Glutamatergic neuron (in vitro differentiated cells): ENCODE measurements around the gene CD5L. TPM values are rescaled to one million over a fixed set of nuclear protein-coding genes. Genes with fewer than 3 reads are reported as not detected.

Experiments used
- DNase-seq: peaks from one replicate; pipeline ENCODE4 v3.0.0; 2022
- H3K27ac Mint-ChIP-seq: one replicate; pipeline ENCODE4 v1.8.0; 2020; ENCODE audit warnings: mild to moderate bottlenecking, mixed read lengths, inconsistent platforms; ENCODE audit not compliant: unreplicated experiment
- H3K27me3 Mint-ChIP-seq: one replicate; pipeline ENCODE4 v1.8.0; 2020; ENCODE audit warnings: mild to moderate bottlenecking, moderate library complexity, mixed read lengths, inconsistent platforms; ENCODE audit not compliant: unreplicated experiment
- H3K36me3 Mint-ChIP-seq: one replicate; pipeline ENCODE4 v1.8.0; 2020; ENCODE audit warnings: mild to moderate bottlenecking, mixed read lengths, inconsistent platforms; ENCODE audit not compliant: unreplicated experiment
- H3K4me1 Mint-ChIP-seq: one replicate; pipeline ENCODE4 v1.8.0; 2020; ENCODE audit warnings: mild to moderate bottlenecking, low read depth, mixed read lengths, inconsistent platforms; ENCODE audit not compliant: unreplicated experiment
- H3K4me3 Mint-ChIP-seq: one replicate; pipeline ENCODE4 v1.8.0; 2020; ENCODE audit warnings: mild to moderate bottlenecking, mixed read lengths, inconsistent platforms; ENCODE audit not compliant: unreplicated experiment
- H3K9me3 Mint-ChIP-seq: one replicate; pipeline ENCODE4 v1.8.0; 2020; ENCODE audit warnings: mild to moderate bottlenecking, moderate library complexity, mixed read lengths, inconsistent platforms; ENCODE audit not compliant: unreplicated experiment
- CTCF ChIP-seq: fragments of 200-600 bp; sonication (generic); IDR thresholded peaks from one replicate; pipeline ENCODE4 v1.5.0; 2021; ENCODE audit not compliant: partially characterized antibody, unreplicated experiment
- total RNA-seq: library from RNA; stranded (reverse); fragmentation: NEBNext Ultra II Directional; extraction: Animal tissue kit (Norgen Biotek cat#: 25700); gene quantifications from one replicate; pipeline ENCODE4 v1.2.1, GENCODE V29; 2021; ENCODE audit not compliant: unreplicated experiment

The CD5L gene
- total RNA-seq, 1 donor from 2014 or later, result not detected

GRCh38 chr1:157831968-157832626 lies 9.5 kb downstream of the CD5L start:
- no peak overlapping the region for H3K27ac Mint-ChIP-seq
- H3K27me3 Mint-ChIP-seq, result peaks cover 6% of the 10 kb centered on the region
- no peaks in the 10 kb centered on the region for H3K36me3 Mint-ChIP-seq
- no peak overlapping the region for H3K4me3 Mint-ChIP-seq
- peaks cover 3% of the 10 kb centered on the region for H3K4me1 Mint-ChIP-seq
- no peak for DNase-seq
- TF ChIP-seq CTCF, result no peak
- peaks cover 2% of the 10 kb centered on the region for H3K9me3 Mint-ChIP-seq

- H3K4me1 Mint-ChIP-seq, result peaks cover 3% of the 10 kb centered on the region
- DNase-seq, result no peak
- TF ChIP-seq CTCF, result no peak
- H3K36me3 Mint-ChIP-seq, result no peaks in the 10 kb centered on the region
- peaks cover 6% of the 10 kb centered on the region for H3K27me3 Mint-ChIP-seq
- H3K9me3 Mint-ChIP-seq, result peaks cover 2% of the 10 kb centered on the region
- no peak overlapping the region for H3K4me3 Mint-ChIP-seq
- no peak overlapping the region for H3K27ac Mint-ChIP-seq
Measured at GRCh38 chr1:157830887-157831286, 10.7 kb downstream of the CD5L start.

GRCh38 chr1:157829711-157830110 lies 11.9 kb downstream of the CD5L start:
- TF ChIP-seq CTCF, result no peak

GRCh38 chr1:157829210-157829609 lies 12.4 kb downstream of the CD5L start:
- Mint-ChIP-seq H3K4me1 (peaks cover 3% of the 10 kb centered on the region), H3K27ac (no peak overlapping the region), H3K4me3 (no peak overlapping the region), H3K9me3 (peaks cover 2% of the 10 kb centered on the region), H3K36me3 (no peaks in the 10 kb centered on the region), H3K27me3 (peaks cover 3% of the 10 kb centered on the region)
- TF ChIP-seq CTCF, result no peak
- DNase-seq, result no peak

More at GRCh38 chr1:157829711-157830110, 11.9 kb downstream of the CD5L start:
- Mint-ChIP-seq H3K4me3 (no peak overlapping the region), H3K27me3 (peaks cover 3% of the 10 kb centered on the region), H3K36me3 (no peaks in the 10 kb centered on the region), H3K27ac (no peak overlapping the region), H3K4me1 (peaks cover 3% of the 10 kb centered on the region), H3K9me3 (peaks cover 2% of the 10 kb centered on the region)
- no peak for DNase-seq

- Mint-ChIP-seq H3K9me3 (no peaks in the 10 kb centered on the region), H3K4me3 (no peak overlapping the region), H3K36me3 (no peaks in the 10 kb centered on the region), H3K27me3 (no peaks in the 10 kb centered on the region), H3K27ac (no peak overlapping the region), H3K4me1 (no peaks in the 10 kb centered on the region)
- TF ChIP-seq CTCF, result no peak
- no peak for DNase-seq
Measured at GRCh38 chr1:157820299-157820698, 21.3 kb downstream of the CD5L start.
